ENCODE measurements around the gene APOC1. TPM values are rescaled to one million over a fixed set of nuclear protein-coding genes. Genes with fewer than 3 reads are reported as not detected.

Gene APOC1
- total RNA-seq, 1 donor from 2014 or later = 2.1 TPM

- intact Hi-C loops (cut with micrococcal nuclease) = loop anchor here (1.0 to 5.0 kb wide), 10 partner anchors 47 to 415 kb away; partner anchors contain the start of genes BLOC1S3, CLASRP, ERCC2 and TRAPPC6A
These were observed 40.5 kb downstream of the APOC1 start, which contains the start of gene CLPTM1 for GRCh38 chr19:44954649-44955504. TSS of gene CLPTM1 (plus strand) at chr19:44955380. CDS start at chr19:44955396, 16 bp downstream.

GRCh38 chr19:44955505-44956439, 41.4 kb downstream of the APOC1 start:
- intact Hi-C loops (cut with micrococcal nuclease) = loop anchor here (1.0 kb wide), 6 partner anchors 47 to 223 kb away; partner anchors contain the start of genes BLOC1S3, CLASRP and TRAPPC6A

GRCh38 chr19:44957526-44957925, 43.1 kb downstream of the APOC1 start:
- intact Hi-C loops (cut with micrococcal nuclease) = no loop called here

GRCh38 chr19:44958090-44958489, 43.7 kb downstream of the APOC1 start:
- intact Hi-C loops (cut with micrococcal nuclease) = no loop called here

- intact Hi-C loops (cut with micrococcal nuclease) = no loop called here
These were observed 45.3 kb downstream of the APOC1 start for GRCh38 chr19:44959691-44960090.

- intact Hi-C loops (cut with micrococcal nuclease) = no loop called here
These were observed 46.7 kb downstream of the APOC1 start for GRCh38 chr19:44960906-44961728.

- intact Hi-C loops (cut with micrococcal nuclease) = no loop called here
These were observed 47.4 kb downstream of the APOC1 start for GRCh38 chr19:44961821-44962220.

GRCh38 chr19:44968118-44968517, 53.7 kb downstream of the APOC1 start:
- intact Hi-C loops (cut with micrococcal nuclease) = no loop called here

GRCh38 chr19:44968670-44969069, 54.3 kb downstream of the APOC1 start:
- intact Hi-C loops (cut with micrococcal nuclease) = no loop called here

Other genes starting within 250 kb of the APOC1 start
- 0.37 and 0.78 TPM in 2 replicates for gene CEACAM19, start 243.1 kb upstream of the APOC1 start, total RNA-seq
- not detected in 2 replicates for gene CEACAM16, start 215.5 kb upstream of the APOC1 start, total RNA-seq
- gene BCL3, start 165.9 kb upstream of the APOC1 start, total RNA-seq = 195 and 197 TPM in 2 replicates
- gene CBLC, start 136.7 kb upstream of the APOC1 start, total RNA-seq = not detected in 2 replicates
- gene BCAM, start 105.5 kb upstream of the APOC1 start, total RNA-seq = not detected in 2 replicates
- 0.34 TPM in 1 of 2 replicates, not detected in the other for gene NECTIN2, start 68.3 kb upstream of the APOC1 start, total RNA-seq
- 81.6 and 85.4 TPM in 2 replicates for gene TOMM40, start 23.4 kb upstream of the APOC1 start, total RNA-seq
- 0.37 and 0.39 TPM in 2 replicates for gene APOE, start 8.8 kb upstream of the APOC1 start, total RNA-seq
- not detected in 2 replicates for gene APOC4, start 27.6 kb downstream of the APOC1 start, total RNA-seq
- not detected in 2 replicates for gene APOC2, start 31.4 kb downstream of the APOC1 start, total RNA-seq
- gene CLPTM1, start 40.8 kb downstream of the APOC1 start, total RNA-seq = 93.8 and 98.0 TPM in 2 replicates
- gene RELB, start 86.9 kb downstream of the APOC1 start, total RNA-seq = 111 TPM in 2 replicates
- 84.7 and 99.9 TPM in 2 replicates for gene CLASRP, start 124.4 kb downstream of the APOC1 start, total RNA-seq
- gene ZNF296, start 161.9 kb downstream of the APOC1 start, total RNA-seq = 1.8 and 2.3 TPM in 2 replicates
- gene GEMIN7, start 164.7 kb downstream of the APOC1 start, total RNA-seq = 31.2 and 35.2 TPM in 2 replicates
- 19.2 and 21.5 TPM in 2 replicates for gene PPP1R37, start 178.6 kb downstream of the APOC1 start, total RNA-seq
- 0.07 and 0.22 TPM in 2 replicates for gene NKPD1, start 246.4 kb downstream of the APOC1 start, total RNA-seq